BJ (cell line): Measurements from ENCODE around the gene LLGL1. TPM values are rescaled to one million over a fixed set of nuclear protein-coding genes. Genes with fewer than 3 reads are reported as not detected.

ENCODE experiments used
- CTCF ChIA-PET: fragments of 350-600 bp; formaldehyde crosslinking; extraction: SDS; loops from one replicate; lab custom pipeline; 2021; ENCODE audit warnings: antibody characterized with exemption, inconsistent platforms; lab: Yijun Ruan, JAX
- POLR2A ChIA-PET: fragments of 300-600 bp; sonication (Branson Sonifier 250); formaldehyde crosslinking; extraction: SDS; loops from one replicate; lab custom pipeline; 2021; ENCODE audit warnings: antibody characterized with exemption; lab: Charles Lee
- DNase-seq: peaks from one replicate; pipeline ENCODE4 v3.0.0-alpha.2; 2011; ENCODE audit warnings: low read depth
- H3K27me3 ChIP-seq: 2 replicates; pipeline ENCODE4 v1.6.0; 2011; ENCODE audit warnings: low read length; ENCODE audit not compliant: control insufficient read depth, insufficient read depth
- H3K36me3 ChIP-seq: 2 replicates; pipeline ENCODE4 v1.5.1; 2011; ENCODE audit warnings: low read length; ENCODE audit not compliant: control insufficient read depth, insufficient read depth
- H3K4me3 ChIP-seq: 2 replicates; pipeline ENCODE4 v1.5.1; 2011; ENCODE audit warnings: low read depth, mild to moderate bottlenecking, control low read depth, low read length
- polyA plus RNA-seq: library from polyadenylated mRNA; depleted of rRNA; stranded (reverse); fragments of >200 nt; gene quantifications from 2 replicates; pipeline ENCODE4 v1.2.3, GENCODE V29; 2011
- TF ChIP-seq, protein P1 (sequence below): IDR thresholded peaks from 2 replicates; pipeline ENCODE4 v1.5.1; 2011; ENCODE audit warnings: low read depth, mild to moderate bottlenecking, control low read depth, inconsistent platforms, low read length, moderate library complexity; ENCODE audit not compliant: insufficient read depth

Gene LLGL1
- polyA plus RNA-seq, 1 experiment, result 38.9 TPM

DNA sequence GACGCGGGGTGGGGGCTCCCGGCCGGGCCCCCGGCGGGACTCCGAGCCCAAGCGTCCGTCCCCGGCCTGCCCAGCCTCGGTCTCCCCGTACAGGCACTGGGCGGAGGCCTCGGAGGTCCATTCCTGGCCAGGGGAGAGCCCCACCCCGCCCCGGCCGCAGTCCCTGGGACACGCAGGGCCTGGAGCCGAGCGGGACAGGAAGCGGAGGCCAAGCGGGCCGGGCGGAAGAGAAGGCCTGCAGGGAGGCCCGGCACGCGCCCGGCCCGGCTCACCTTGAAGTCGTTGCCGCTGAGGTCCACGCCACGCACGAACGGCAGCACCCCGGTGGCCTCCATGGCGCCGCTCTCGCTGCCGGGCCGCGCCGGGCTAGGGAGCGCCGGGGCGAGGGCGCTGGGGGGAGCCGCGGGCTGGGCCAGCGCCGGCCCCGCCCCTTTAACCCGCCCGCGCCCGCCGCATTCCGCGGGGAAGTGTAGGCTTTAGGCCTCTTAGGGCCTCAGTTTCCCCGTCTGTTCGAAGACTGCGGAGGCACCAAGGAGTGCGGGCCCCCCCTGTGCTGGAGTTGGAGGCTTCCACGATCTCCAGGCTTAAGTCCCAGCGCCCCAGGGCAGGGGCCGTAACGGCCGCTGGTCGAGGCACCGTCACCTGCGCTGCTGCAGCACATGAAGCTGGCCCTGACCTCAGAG is 33.1 kb downstream of the LLGL1 start, which contains the start of gene FLII:
TSS of gene FLII (minus strand) at position 383 of the 683 bp plus-strand sequence. CDS start at position 335, 48 bp downstream.
- H3K27me3 ChIP-seq, result no peaks in the 10 kb centered on the region
- ChIA-PET CTCF (no interaction called here), POLR2A (no interaction called here)
- peak within 1 kb of the TSS; percentile 90 for H3K4me3 ChIP-seq
- peaks cover 35% of the 10 kb centered on the region for H3K36me3 ChIP-seq
- no peak for DNase-seq
- TF ChIP-seq, protein P1, sequence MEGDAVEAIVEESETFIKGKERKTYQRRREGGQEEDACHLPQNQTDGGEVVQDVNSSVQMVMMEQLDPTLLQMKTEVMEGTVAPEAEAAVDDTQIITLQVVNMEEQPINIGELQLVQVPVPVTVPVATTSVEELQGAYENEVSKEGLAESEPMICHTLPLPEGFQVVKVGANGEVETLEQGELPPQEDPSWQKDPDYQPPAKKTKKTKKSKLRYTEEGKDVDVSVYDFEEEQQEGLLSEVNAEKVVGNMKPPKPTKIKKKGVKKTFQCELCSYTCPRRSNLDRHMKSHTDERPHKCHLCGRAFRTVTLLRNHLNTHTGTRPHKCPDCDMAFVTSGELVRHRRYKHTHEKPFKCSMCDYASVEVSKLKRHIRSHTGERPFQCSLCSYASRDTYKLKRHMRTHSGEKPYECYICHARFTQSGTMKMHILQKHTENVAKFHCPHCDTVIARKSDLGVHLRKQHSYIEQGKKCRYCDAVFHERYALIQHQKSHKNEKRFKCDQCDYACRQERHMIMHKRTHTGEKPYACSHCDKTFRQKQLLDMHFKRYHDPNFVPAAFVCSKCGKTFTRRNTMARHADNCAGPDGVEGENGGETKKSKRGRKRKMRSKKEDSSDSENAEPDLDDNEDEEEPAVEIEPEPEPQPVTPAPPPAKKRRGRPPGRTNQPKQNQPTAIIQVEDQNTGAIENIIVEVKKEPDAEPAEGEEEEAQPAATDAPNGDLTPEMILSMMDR, result no peak

DNA sequence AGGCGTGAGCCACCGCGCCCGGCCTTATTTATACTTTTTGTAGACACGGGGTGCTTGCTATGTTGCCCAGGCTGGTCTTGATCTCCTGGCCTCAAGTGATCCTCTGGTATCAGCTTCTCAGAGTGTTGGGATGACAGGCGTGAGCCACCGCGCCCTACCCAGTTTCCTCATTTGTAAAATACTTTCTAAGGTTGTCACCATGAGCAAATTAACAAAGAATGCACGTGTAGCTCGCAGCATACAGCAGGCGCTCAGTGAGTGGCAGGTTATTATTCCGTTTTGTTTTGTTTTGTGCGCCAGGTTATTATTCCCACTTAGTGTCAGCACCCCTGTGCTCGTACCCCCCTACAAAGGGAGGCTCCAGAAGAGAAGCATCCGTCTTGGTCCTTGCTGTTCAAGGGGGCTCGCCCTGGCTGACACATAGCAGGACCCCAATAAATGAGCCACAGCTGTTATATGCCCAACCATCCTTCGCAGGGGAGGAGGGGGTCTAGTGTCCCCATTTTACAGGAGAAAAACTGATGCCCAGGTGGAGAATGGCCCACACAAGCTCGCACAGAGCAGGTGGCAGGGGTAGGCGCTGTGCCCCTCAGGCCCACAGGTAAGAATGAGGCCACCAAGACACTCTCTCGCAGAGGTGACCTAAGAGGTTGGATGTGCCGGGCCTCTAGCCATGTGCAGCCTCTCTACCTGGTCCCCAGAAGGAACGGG is 34.3 kb downstream of the LLGL1 start:
- peak overlapping the region; percentile 80 for H3K4me3 ChIP-seq
- POLR2A ChIA-PET, result no interaction called here
- TF ChIP-seq, protein P1, result no peak
- CTCF ChIA-PET, result interaction anchor here (1.2 kb wide), 1 partner anchor 12 kb away, joined by 3 read pairs; no protein-coding TSS in a partner anchor
- no peaks in the 10 kb centered on the region for H3K27me3 ChIP-seq
- peaks cover 36% of the 10 kb centered on the region for H3K36me3 ChIP-seq
- no peak for DNase-seq

DNA sequence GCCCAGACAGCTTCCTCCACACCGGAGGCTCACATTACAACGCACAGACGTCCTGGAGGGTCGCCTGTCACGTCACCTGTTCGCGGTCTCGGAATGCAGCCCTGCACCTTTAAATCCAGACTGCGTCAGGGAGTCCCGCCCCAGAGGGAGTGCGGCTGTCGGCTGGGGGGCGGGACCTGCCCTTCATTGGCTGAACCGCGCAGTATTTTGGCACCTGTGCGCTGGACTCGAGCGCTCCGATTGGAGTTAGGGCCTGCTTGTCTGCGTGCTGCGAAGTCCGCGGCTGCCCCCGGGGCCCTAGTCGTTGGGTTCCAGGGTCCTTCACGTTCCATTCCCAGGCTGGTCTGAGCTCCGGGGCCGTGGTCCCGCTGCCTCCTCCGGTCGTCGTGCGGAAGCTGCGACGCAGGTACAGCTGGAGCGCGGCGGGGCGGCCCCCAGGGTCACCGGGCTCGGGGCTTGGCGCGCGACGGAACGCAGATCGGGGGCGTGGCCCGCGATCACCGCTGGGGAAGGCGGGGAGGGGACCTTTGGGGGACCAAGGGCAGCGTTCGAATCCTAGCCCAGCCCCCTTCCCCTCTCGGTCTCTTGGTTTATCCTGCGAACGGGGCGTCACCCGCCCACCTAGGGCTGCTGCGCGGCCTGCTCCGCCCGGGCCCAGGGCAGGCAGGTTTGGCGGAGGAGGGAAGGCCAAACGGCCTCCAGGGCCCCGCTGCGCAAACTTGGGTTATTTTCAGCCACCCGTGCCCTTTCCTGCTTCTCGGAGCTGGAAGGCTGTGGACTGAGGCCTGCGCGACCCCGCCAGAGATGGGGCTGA is 35.1 kb downstream of the LLGL1 start, which contains the start of gene MIEF2:
TSS of gene MIEF2 (plus strand) at position 331 of the 814 bp plus-strand sequence. CDS start 2,059 bp downstream, outside the sequence.
- H3K36me3 ChIP-seq, result peaks cover 37% of the 10 kb centered on the region
- CTCF ChIA-PET, result interaction anchor here (1.2 to 1.7 kb wide), 2 partner anchors 13 to 27 kb away, joined by 3 read pairs; no protein-coding TSS in a partner anchor
- POLR2A ChIA-PET, result interaction anchor here (0.6 kb wide), 1 partner anchor 42 kb away, joined by 4 read pairs; no protein-coding TSS in a partner anchor
- DNase-seq, result peak; percentile 73
- TF ChIP-seq, protein P1, result no peak
- no peaks in the 10 kb centered on the region for H3K27me3 ChIP-seq
- H3K4me3 ChIP-seq, result peak within 1 kb of the TSS; percentile 80

DNA sequence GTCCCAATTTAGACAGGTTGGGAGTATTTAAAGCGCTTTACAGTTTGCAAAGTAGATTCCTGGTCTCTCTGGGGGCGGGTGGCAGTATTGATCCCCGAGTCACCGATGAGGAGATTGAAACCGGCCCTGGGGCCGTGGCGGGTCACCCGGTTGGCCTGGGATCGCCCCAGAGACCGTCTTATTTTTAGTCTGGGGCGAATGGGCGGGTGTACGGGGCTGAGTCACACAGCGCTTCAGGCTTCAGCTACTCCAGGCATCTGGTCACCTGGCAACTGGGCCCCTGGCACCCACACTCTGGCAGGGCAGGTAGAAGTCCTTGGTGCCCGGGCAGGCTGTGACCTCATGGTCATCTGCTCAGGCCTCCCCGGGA is 35.7 kb downstream of the LLGL1 start:
- CTCF ChIA-PET, result interaction anchor here (1.2 to 1.7 kb wide), 2 partner anchors 14 to 27 kb away, joined by 3 read pairs; no protein-coding TSS in a partner anchor
- TF ChIP-seq, protein P1, result no peak
- Histone ChIP-seq H3K36me3 (peaks cover 33% of the 10 kb centered on the region), H3K4me3 (peak overlapping the region; percentile 80), H3K27me3 (no peaks in the 10 kb centered on the region)
- DNase-seq, result no peak
- POLR2A ChIA-PET, result interaction anchor here (0.6 kb wide), 1 partner anchor 41 kb away, joined by 4 read pairs; no protein-coding TSS in a partner anchor
